CD4-positive, alpha-beta T cell treated with Interleukin-6 at 100 ng/mL for 8 hours (primary cell): Measurements from ENCODE around the gene BCAS3.
"Not testable (repeated sequence)": the region's sequence is repeated elsewhere in the genome, so short reads cannot be mapped to it uniquely, and the experiment has no call there.

Experiments
- DNase-seq: peaks from one replicate; pipeline ENCODE4 v3.0.0-alpha.2; 2020; ENCODE audit warnings: mixed read lengths, low spot score

BCAS3 gene

DNA sequence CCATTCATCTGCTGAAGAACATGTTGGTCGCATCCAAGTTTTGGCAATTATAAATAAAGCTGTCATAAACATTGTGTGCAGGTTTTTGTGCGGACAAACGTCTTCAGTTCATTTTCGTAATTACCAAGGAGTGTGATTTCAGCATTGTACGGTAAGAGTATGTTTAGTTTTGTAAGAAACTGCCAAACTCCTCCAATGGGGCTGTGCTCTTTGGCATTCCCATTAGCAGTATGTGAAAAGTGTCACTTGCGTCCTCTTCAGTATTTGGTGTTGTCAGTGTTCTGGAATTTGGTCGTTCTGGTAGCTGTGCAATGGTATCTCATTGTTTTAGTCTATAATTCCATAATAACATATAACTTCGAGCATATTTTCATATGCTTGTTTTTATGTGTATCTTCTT lies 120.9 kb downstream of the BCAS3 start:
- DNase-seq, result no peak

DNA sequence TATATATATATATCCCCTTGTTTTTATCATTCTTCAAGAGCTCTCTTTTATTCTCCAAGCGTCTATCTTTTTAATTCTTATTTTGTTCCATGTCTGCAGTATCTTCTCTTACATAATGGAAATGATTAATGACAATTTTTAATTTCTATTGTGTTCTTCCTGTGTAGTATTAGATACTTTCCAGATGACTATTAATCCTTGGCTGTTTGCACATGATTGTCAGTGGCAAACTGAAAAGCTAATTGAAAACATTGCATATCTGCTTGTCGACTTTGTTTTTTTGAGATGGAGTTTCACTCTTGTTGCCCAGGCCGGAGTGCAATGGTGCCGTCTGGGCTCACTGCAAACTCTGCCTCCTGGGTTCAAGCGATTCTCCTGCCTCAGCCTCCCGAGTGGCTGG lies 124.7 kb downstream of the BCAS3 start:
- DNase-seq, result no peak

- no peak for DNase-seq
Observed at GRCh38 chr17:60803059-60803458, 125.4 kb downstream of the BCAS3 start.

GRCh38 chr17:60804831-60805230 lies 127.2 kb downstream of the BCAS3 start:
- DNase-seq, result no peak

GRCh38 chr17:60809421-60809820 lies 131.8 kb downstream of the BCAS3 start:
- no peak for DNase-seq

GRCh38 chr17:60814941-60815340 lies 137.3 kb downstream of the BCAS3 start:
- not testable (repeated sequence) for DNase-seq

GRCh38 chr17:60817192-60817591 lies 139.5 kb downstream of the BCAS3 start:
- DNase-seq, result no peak

- no peak for DNase-seq
Observed at GRCh38 chr17:60819447-60820130, 141.9 kb downstream of the BCAS3 start.

GRCh38 chr17:60823515-60823914 lies 145.9 kb downstream of the BCAS3 start:
- no peak for DNase-seq

GRCh38 chr17:60825351-60825750 lies 147.7 kb downstream of the BCAS3 start:
- DNase-seq, result no peak

GRCh38 chr17:60827943-60828342 lies 150.3 kb downstream of the BCAS3 start:
- DNase-seq, result no peak

- DNase-seq, result no peak
Observed at GRCh38 chr17:60832151-60832585, 154.5 kb downstream of the BCAS3 start.

GRCh38 chr17:60832631-60833030 lies 155.0 kb downstream of the BCAS3 start:
- no peak for DNase-seq

GRCh38 chr17:60840456-60840855 lies 162.8 kb downstream of the BCAS3 start:
- no peak for DNase-seq

DNA sequence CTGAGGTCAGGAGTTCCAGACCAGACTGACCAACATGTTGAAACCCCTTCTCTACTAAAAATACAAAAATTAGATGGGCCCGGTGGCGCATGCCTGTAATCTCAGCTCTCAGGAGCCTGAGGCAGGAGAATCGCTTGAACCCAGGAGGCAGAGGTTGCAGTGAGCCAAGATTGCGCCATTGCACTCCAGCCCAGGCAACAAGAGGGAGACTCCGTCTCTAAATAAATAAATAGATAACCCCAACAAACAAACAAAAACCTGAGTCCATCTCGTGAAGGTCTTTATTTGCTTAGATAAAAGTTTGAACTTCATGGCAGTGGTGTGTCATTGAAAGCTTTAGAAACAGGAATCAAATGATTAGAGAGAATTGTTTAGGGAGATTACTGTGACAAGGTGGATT lies 167.4 kb downstream of the BCAS3 start:
- no peak for DNase-seq

- no peak for DNase-seq
Observed at GRCh38 chr17:60846175-60846574, 168.5 kb downstream of the BCAS3 start.

GRCh38 chr17:60851181-60851580 lies 173.5 kb downstream of the BCAS3 start:
- DNase-seq, result no peak

DNA sequence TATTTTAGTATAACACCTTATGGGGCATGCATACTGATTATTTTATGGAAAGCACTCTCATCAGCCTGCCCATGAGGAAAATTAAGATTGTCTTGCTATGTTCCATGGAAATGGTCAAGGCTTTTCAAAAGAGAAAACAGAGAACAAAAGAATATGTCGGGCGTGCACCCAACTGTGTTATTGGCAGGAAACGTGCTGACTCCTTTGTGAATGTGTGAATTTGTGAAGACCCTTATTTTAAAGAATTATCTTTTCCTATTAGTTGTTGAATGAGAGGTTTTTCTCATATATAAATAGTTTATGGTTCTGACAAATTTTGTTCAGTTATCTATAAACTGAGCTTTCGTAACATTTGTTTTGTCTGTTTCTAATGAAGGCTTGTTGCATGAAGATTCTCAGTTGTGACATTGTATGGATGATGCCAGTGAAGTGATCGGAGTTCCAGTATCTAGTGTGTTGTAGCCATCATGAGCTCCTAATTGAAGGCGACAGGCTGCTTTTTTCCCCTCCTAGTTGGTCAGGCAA lies 180.0 kb downstream of the BCAS3 start:
- DNase-seq, result no peak

GRCh38 chr17:60862482-60862881 lies 184.8 kb downstream of the BCAS3 start:
- no peak for DNase-seq

DNA sequence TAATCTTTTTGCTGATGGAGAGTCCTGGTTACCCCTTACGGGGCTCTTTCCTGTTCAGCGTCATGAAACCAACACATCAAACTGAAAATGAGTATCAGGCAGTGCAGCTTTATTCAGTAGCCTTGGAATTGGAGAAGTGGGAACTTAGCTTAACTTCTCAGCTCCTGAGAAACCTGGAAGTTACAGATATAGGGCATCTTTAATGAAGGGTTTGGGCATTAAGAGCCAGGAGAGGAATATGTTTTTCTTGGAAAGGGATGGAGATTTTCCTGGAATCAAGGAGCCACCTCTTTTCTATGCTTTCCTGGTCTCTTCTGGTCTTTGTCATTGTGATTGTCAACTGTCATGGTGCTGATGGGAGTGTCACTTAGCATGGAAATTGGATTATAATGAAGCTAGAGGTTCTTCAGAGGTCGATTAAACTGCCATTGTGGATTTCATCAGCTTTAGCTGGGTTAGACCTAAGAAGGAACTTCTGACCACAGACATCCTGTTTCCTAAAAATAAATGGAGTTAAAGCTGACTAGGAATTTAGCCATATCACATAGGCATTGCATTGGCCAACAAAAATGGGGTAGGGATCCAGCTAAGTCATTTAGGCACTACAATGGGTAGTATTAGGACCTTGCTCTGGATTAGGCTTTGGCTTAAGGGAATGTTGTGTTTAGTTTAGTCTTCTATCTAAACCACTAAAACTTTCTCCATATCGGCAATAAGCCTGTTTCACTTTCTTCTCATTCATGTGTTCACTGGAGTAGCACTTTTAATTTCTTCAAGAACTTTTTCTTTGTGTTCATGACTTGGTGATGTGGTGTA lies 186.4 kb downstream of the BCAS3 start:
- no peak for DNase-seq

GRCh38 chr17:60864708-60865005 lies 187.0 kb downstream of the BCAS3 start:
- DNase-seq, result no peak

- DNase-seq, result no peak
Observed at GRCh38 chr17:60874772-60875171, 197.1 kb downstream of the BCAS3 start.
